SW480 (cell line): ENCODE results near the gene MISP.

Source experiments
- DNase-seq: peaks from one replicate; pipeline ENCODE4 v3.0.0-alpha.2; 2016; ENCODE audit warnings: low spot score

The MISP gene

DNA sequence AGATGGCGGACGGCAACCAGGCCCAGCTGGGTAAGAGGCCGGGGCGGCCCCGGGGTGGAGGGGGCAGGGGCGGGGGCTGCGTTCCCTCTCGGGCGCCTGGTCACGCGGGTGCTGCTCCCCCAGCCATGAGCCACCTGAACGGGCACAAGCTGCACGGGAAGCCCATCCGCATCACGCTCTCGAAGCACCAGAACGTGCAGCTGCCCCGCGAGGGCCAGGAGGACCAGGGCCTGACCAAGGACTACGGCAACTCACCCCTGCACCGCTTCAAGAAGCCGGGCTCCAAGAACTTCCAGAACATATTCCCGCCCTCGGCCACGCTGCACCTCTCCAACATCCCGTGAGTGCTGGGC is 57.5 kb downstream of the MISP start:
- no peak for DNase-seq

DNA sequence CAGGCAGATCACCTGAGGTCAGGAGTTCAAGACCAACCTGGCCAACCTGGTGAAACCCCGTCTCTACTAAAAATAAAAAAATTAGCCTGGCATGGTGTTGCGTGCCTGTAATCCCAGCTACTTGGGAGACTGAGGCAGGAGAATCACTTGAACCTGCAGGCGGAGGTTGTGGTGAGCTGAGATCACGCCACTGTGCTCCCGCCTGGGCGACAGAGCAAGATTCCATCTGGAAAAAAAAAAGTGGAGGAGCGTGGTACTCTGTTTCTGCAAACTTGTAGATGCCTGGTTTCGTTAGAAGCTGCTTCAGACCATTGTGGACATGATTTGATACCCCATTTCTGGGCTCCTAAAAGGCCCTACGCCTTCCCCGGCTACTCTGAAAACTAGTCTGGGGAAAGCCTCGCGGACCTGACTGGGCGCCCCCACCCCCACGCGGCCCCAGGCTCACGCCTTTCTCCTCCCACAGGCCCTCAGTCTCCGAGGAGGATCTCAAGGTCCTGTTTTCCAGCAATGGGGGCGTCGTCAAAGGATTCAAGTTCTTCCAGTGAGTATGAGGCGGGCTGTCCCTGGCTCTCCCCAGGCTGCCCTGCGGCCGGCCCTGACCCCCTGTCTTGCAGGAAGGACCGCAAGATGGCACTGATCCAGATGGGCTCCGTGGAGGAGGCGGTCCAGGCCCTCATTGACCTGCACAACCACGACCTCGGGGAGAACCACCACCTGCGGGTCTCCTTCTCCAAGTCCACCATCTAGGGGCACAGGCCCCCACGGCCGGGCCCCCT is 59.4 kb downstream of the MISP start:
- DNase-seq: no peak

DNA sequence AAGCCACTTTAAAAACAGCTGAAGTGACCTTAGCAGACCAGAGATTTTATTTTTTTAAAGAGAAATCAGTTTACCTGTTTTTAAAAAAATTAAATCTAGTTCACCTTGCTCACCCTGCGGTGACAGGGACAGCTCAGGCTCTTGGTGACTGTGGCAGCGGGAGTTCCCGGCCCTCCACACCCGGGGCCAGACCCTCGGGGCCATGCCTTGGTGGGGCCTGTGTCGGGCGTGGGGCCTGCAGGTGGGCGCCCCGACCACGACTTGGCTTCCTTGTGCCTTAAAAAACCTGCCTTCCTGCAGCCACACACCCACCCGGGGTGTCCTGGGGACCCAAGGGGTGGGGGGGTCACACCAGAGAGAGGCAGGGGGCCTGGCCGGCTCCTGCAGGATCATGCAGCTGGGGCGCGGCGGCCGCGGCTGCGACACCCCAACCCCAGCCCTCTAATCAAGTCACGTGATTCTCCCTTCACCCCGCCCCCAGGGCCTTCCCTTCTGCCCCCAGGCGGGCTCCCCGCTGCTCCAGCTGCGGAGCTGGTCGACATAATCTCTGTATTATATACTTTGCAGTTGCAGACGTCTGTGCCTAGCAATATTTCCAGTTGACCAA is 60.1 kb downstream of the MISP start:
- no peak for DNase-seq

- no peak for DNase-seq
Measured at GRCh38 chr19:811506-812048, 60.7 kb downstream of the MISP start.

DNA sequence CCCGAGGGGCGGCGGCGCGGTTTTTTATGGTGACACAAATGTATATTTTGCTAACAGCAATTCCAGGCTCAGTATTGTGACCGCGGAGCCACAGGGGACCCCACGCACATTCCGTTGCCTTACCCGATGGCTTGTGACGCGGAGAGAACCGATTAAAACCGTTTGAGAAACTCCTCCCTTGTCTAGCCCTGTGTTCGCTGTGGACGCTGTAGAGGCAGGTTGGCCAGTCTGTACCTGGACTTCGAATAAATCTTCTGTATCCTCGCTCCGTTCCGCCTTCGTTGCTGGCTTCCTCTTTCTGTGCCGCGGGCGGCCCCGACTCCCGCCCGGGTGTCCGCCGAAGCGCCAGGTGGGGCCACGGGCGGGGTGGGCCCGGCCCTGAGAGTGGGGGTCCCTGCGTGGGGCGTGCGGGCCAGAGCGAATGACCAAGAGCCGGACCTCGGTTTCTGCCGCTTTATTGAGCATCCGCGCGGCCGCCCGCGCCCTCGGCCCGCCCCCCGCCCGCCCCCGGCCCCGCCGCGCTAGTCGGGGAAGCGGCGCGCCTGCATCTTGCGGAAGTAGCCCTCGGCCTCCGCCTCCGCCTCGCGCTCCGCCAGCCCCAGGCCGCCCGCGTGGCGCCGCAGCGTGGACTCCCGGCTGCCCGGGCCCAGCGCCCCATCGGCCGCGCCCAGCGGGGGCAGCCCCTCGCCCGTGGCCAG is 61.3 kb downstream of the MISP start:
- DNase-seq: no peak

GRCh38 chr19:812747-813218 is 61.9 kb downstream of the MISP start:
- no peak for DNase-seq

DNA sequence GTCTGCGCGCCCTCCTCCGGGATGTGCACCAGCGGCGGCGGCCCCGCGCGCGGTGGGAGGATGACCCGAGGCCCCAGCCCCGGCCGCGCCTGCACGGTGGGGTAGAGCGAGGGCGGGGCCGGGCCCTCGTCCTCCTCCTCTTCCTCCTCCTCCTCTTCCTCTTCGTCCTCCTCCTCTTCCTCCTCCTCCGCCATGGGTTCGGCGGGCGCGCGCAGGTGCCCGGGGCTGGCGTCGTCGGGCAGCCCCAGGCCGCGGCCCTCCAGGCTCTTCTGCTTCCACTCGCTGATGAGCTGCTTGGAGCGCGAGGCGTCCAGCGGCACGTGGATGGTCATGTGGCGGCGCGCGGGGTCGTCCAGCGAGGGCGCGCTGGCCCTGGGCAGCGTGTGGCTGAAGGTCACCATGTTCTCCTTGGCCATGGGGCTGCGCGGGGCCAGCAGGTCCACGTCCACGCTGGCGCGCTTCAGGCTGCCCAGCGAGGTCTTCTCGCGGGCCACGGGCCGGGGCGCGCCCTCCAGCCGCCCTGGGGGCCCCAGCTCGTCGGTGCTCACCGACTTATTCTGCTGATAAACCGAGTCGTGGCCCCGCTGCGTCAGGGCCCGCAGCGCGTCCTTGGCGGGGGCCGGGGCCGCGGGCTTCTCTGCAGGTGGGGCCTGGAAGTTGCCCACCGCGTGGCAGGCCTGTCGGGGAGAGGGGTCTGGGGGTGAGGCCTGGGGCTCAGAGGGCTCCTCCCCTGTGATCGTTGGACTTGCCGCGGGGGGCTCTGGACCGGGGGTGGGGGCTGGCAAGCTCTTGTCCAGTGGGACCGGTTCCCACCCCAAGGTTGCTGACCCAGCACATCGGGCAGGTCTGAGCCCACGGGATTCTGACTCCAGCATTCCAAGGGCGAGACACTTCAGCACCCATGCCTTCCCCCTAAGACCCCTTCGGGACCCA is 62.6 kb downstream of the MISP start:
- DNase-seq: no peak
